SK-N-MC (cell line): ENCODE data around the gene P2RX3.

Experiments used
- EZH2 ChIP-seq: fragments of 200-600 bp; sonication (generic); IDR thresholded peaks from one replicate; pipeline ENCODE4 v1.6.1; 2017; ENCODE audit warnings: antibody characterized with exemption
- FOXP2 ChIP-seq: optimal IDR thresholded peaks from 2 replicates; pipeline ENCODE3; 2011; ENCODE audit warnings: mild to moderate bottlenecking, moderate library complexity; ENCODE audit not compliant: insufficient read depth; ENCODE audit errors: extremely low read length, control extremely low read depth
- POLR2AphosphoS5 ChIP-seq: IDR thresholded peaks from 2 replicates; pipeline ENCODE4 v1.6.1; 2012; ENCODE audit warnings: mild to moderate bottlenecking, low read depth, low read length, borderline replicate concordance

GRCh38 chr11:57335023-57335342 lies 3.2 kb upstream of the P2RX3 start:
- TF ChIP-seq EZH2 = no peak
- no peak for TF ChIP-seq POLR2AphosphoS5
- TF ChIP-seq FOXP2 = no peak
